Keratinocyte (primary cell): ENCODE results near the gene NHSL2. TPM values are rescaled to one million over a fixed set of nuclear protein-coding genes. Genes with fewer than 3 reads are reported as not detected.

ENCODE experiments used
- DNase-seq: peaks from one replicate; pipeline ENCODE4 v3.0.0-alpha.2; 2011; ENCODE audit warnings: low read depth, missing footprints, low spot score
- FAIRE-seq: peaks from 2 replicates; lab custom pipeline; 2011; peaks lifted over from hg19 to GRCh38; lab: Jason Lieb, UNC
- H2AFZ ChIP-seq: 2 replicates; pipeline ENCODE4 v1.6.0; 2012; ENCODE audit warnings: low read length, control low read depth, inconsistent platforms; ENCODE audit not compliant: control insufficient read depth
- H3K27ac ChIP-seq: 2 replicates; pipeline ENCODE4 v1.5.1; 2011; ENCODE audit warnings: low read length; ENCODE audit not compliant: control insufficient read depth, insufficient read depth
- H3K27me3 ChIP-seq: 3 replicates; pipeline ENCODE4 v1.6.0; 2011; ENCODE audit warnings: low read length; ENCODE audit not compliant: control insufficient read depth, insufficient read depth; ENCODE audit errors: extremely low read depth
- H3K36me3 ChIP-seq, 2 experiments: 2 replicates in 1 of 2; 3 replicates in 1 of 2; pipeline ENCODE4 v1.5.1; 2011; ENCODE audit warnings: low read length in 2 of 2, mild to moderate bottlenecking in 1 of 2; ENCODE audit not compliant: control insufficient read depth in 2 of 2, insufficient read depth in 2 of 2; ENCODE audit errors: extremely low read depth in 1 of 2
- H3K4me1 ChIP-seq: 3 replicates; pipeline ENCODE4 v1.5.1; 2011; ENCODE audit warnings: low read length; ENCODE audit not compliant: control insufficient read depth, insufficient read depth; ENCODE audit errors: extremely low read depth
- H3K4me2 ChIP-seq: 3 replicates; pipeline ENCODE4 v1.6.0; 2011; ENCODE audit warnings: low read depth, low read length; ENCODE audit not compliant: control insufficient read depth, insufficient read depth; ENCODE audit errors: extremely low read depth
- H3K4me3 ChIP-seq, 3 experiments: fragments of 200-600 bp in 1 of 3; sonication (generic) in 1 of 3; 2 replicates in 2 of 3; 3 replicates in 1 of 3; pipeline ENCODE4 v1.5.1; 2011 to 2016; ENCODE audit warnings: low read length in 3 of 3, mild to moderate bottlenecking in 3 of 3, control low read depth in 2 of 3, inconsistent platforms in 1 of 3, low read depth in 1 of 3, mixed read lengths in 1 of 3, mixed run types in 1 of 3, moderate library complexity in 1 of 3; ENCODE audit not compliant: control insufficient read depth in 2 of 3, insufficient read depth in 2 of 3; ENCODE audit errors: extremely low read depth in 1 of 3
- H3K79me2 ChIP-seq: 2 replicates; pipeline ENCODE4 v1.6.0; 2012; ENCODE audit warnings: low read length; ENCODE audit not compliant: control insufficient read depth, insufficient read depth
- H3K9ac ChIP-seq: 3 replicates; pipeline ENCODE4 v1.6.0; 2011; ENCODE audit warnings: low read length; ENCODE audit not compliant: control insufficient read depth, insufficient read depth; ENCODE audit errors: extremely low read depth
- H3K9me1 ChIP-seq: 3 replicates; pipeline ENCODE4 v1.6.0; 2011; ENCODE audit warnings: low read length; ENCODE audit not compliant: control insufficient read depth, insufficient read depth; ENCODE audit errors: extremely low read depth
- H3K9me3 ChIP-seq: 2 replicates; pipeline ENCODE4 v1.5.1; 2012; ENCODE audit warnings: low read depth, low read length; ENCODE audit not compliant: control insufficient read depth
- H4K20me1 ChIP-seq: 3 replicates; pipeline ENCODE4 v1.6.0; 2011; ENCODE audit warnings: low read length; ENCODE audit not compliant: control insufficient read depth, insufficient read depth; ENCODE audit errors: extremely low read depth
- EZH2 ChIP-seq: IDR thresholded peaks from one replicate; pipeline ENCODE4 v1.6.1; 2012; ENCODE audit warnings: inconsistent platforms, mild to moderate bottlenecking, low read length, moderate library complexity
- dilution Hi-C: fragments of 300-500 bp; cut with MboI; formaldehyde crosslinking; loops from one replicate; pipeline ENCODE4 v1.7.0; 2020; ENCODE audit warnings: low sequenced_read_pairs; ENCODE audit not compliant: extremely low pct_ligation_motif_present
- polyA plus RNA-seq, 5 experiments: library from polyadenylated mRNA; depleted of rRNA in 3 of 5; stranded (reverse) in 3 of 5; stranded (forward) in 1 of 5; unstranded in 1 of 5; fragments of >200 nt; gene quantifications; 1 replicate in 1 of 5; 2 replicates in 3 of 5; 3 replicates in 1 of 5; pipeline versions ENCODE4 v1.2.1 to v1.2.3, GENCODE V29; 2011 to 2012; ENCODE audit warnings: missing spikeins in 2 of 5, low read depth in 1 of 5, low replicate concordance in 1 of 5
- TF ChIP-seq, protein P1 (sequence below), 3 experiments: IDR thresholded peaks in 1 of 3; conservative IDR thresholded peaks in 1 of 3; optimal IDR thresholded peaks in 1 of 3; 2 replicates in 2 of 3; 3 replicates in 1 of 3; pipeline versions ENCODE3 to v1.5.1; 2011; ENCODE audit warnings: low read length in 3 of 3, mild to moderate bottlenecking in 3 of 3, moderate library complexity in 2 of 3, control low read depth in 1 of 3, inconsistent platforms in 1 of 3; ENCODE audit not compliant: insufficient read depth in 2 of 3; ENCODE audit errors: extremely low read depth in 1 of 3

NHSL2 gene
- polyA plus RNA-seq, 1 donor (not counting 4 experiments of a cell fraction or from before 2014, with no cell fraction given): 0.04 TPM

DNA sequence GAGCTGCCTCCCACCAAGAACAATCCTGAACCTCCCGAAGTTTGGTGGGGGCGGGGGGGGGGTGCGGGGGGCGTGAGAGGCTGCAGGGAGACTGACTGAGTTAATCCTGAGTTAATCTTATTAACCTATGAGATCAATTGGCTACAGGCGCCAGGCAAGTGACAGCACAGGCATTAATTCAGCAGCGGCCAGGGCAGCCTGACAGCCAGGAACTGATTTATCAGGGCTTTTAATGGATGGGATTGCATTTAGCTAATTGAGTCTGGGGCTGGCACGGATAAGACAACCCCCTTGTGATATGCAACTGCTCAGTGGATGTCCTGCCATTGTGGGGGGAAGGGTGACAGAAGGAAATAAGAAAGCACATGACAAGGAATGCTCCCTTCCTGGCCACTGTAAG is 204.7 kb downstream of the NHSL2 start:
- no peaks in the 10 kb centered on the region for H3K36me3 ChIP-seq
- H3K9ac ChIP-seq: no peak overlapping the region
- peaks cover 27% of the 10 kb centered on the region for H3K27me3 ChIP-seq
- no peaks in the 10 kb centered on the region for H3K9me3 ChIP-seq
- DNase-seq (no peak), FAIRE-seq (no peak)
- no peak overlapping the region for H2AFZ ChIP-seq
- H3K4me3 ChIP-seq: no peak overlapping the region
- no peaks in the 10 kb centered on the region for H3K4me1 ChIP-seq
- H3K4me2 ChIP-seq: no peak overlapping the region
- TF ChIP-seq, protein P1, sequence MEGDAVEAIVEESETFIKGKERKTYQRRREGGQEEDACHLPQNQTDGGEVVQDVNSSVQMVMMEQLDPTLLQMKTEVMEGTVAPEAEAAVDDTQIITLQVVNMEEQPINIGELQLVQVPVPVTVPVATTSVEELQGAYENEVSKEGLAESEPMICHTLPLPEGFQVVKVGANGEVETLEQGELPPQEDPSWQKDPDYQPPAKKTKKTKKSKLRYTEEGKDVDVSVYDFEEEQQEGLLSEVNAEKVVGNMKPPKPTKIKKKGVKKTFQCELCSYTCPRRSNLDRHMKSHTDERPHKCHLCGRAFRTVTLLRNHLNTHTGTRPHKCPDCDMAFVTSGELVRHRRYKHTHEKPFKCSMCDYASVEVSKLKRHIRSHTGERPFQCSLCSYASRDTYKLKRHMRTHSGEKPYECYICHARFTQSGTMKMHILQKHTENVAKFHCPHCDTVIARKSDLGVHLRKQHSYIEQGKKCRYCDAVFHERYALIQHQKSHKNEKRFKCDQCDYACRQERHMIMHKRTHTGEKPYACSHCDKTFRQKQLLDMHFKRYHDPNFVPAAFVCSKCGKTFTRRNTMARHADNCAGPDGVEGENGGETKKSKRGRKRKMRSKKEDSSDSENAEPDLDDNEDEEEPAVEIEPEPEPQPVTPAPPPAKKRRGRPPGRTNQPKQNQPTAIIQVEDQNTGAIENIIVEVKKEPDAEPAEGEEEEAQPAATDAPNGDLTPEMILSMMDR (optimal IDR thresholded peaks at IDR 0.05 in 1 of 3, IDR thresholded peaks at IDR 0.05 in 1 of 3, conservative IDR thresholded peaks at IDR 0.05 in 1 of 3; ENCODE audit: extremely low read depth in 1 of 3, insufficient read depth in 2 of 3, low read length in 3 of 3): no peak
- no peak for TF ChIP-seq EZH2
- H3K9me1 ChIP-seq: no peaks in the 10 kb centered on the region
- no peaks in the 10 kb centered on the region for H3K79me2 ChIP-seq
- no peaks in the 10 kb centered on the region for H4K20me1 ChIP-seq
- dilution Hi-C loops: no loop called here
- no peak overlapping the region for H3K27ac ChIP-seq

DNA sequence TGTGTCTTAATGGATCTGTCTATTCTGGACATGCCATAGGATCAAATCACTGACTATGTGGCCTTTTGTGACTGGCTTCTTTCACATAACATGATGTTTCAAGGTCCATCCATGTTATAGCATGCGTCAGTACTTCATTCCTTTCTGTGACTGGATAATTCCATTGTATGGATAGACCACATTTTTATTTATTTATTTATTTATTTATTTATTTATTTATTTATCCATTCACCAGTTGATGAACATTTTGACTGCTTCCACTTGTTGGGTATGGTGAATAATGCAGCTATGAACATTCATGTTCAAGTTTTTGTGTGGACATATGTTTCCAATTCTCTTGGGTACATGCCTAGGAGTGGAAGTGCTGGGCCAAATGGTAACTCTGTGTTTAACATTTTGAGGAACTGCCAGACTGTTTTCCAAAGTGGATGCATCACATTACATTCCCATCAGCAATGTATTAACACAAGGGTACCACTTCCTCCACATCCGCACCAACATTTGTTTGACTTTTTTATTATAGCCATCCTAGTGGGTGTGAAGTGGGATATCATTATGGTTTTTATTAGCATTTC is 207.1 kb downstream of the NHSL2 start:
- Histone ChIP-seq H3K4me2 (no peak overlapping the region), H3K79me2 (no peaks in the 10 kb centered on the region), H3K9ac (no peak overlapping the region), H4K20me1 (no peaks in the 10 kb centered on the region), H3K27me3 (peaks cover 28% of the 10 kb centered on the region), H3K9me1 (no peaks in the 10 kb centered on the region), H3K4me1 (no peaks in the 10 kb centered on the region), H3K27ac (no peak overlapping the region), H3K9me3 (no peaks in the 10 kb centered on the region), H2AFZ (no peak overlapping the region), H3K4me3 (no peak overlapping the region), H3K36me3 (no peaks in the 10 kb centered on the region)
- DNase-seq (no peak), FAIRE-seq (no peak)
- dilution Hi-C loops: no loop called here
- no peak for TF ChIP-seq EZH2
- TF ChIP-seq, protein P1 (optimal IDR thresholded peaks at IDR 0.05 in 1 of 3, IDR thresholded peaks at IDR 0.05 in 1 of 3, conservative IDR thresholded peaks at IDR 0.05 in 1 of 3; ENCODE audit: extremely low read depth in 1 of 3, insufficient read depth in 2 of 3, low read length in 3 of 3): no peak
